Heart left ventricle (tissue), 13 donors: ENCODE data around the gene OR11L1.

ENCODE experiments used
- POLR2A ChIP-seq, 2 donors: fragments of 450-650 bp; IDR thresholded peaks; one replicate each; pipeline ENCODE4 v1.6.1; 2017; ENCODE audit warnings: antibody characterized with exemption in 2 of 2, mild to moderate bottlenecking in 2 of 2, moderate library complexity in 2 of 2
- TF ChIP-seq, protein P1 (sequence below), 12 donors: fragments of 200-600 bp; sonication (generic) in 4 of 12; IDR thresholded peaks; one replicate each; pipeline versions ENCODE4 v1.5.0 to v1.8.0; 2018 to 2022; ENCODE audit warnings: antibody characterized with exemption in 12 of 12, mild to moderate bottlenecking in 5 of 12
- donor health status: ischemic (EF 13 %, LVEDD 7.1; RV severe dilation, severe dysfunction).
- donor health status: DM: no; HTN: yes; CAD: no.
- donor health status: DM: no; HTN: no; CAD: no.
- donor health status: ischemic (EF 25% LVEDD 6.9; RV normal size, moderate dysfunction).
- donor health status: ischemic (EF 25% LVEDD 5.7; RV mildly dilated, moderate dysfunction).
- donor health status: ischemic (EF 35%, LVEDD 5.7; RV mildly dilated, moderate dysfunction).
- donor health status: nonischemic (EF 11% LVEDD 7.7; RV severe dilation, severe dysfunction).
- donor health status: DM: yes; HTN: yes; CAD: no.
- donor health status: PGD.
- donor health status: ischemic (EF 29% LVEDD 5.4; RV normal size, mild dysfunction).
- donor health status: nonischemic (EF 23%, LVEDD 6.1; RV moderate dilation, normal function).

DNA sequence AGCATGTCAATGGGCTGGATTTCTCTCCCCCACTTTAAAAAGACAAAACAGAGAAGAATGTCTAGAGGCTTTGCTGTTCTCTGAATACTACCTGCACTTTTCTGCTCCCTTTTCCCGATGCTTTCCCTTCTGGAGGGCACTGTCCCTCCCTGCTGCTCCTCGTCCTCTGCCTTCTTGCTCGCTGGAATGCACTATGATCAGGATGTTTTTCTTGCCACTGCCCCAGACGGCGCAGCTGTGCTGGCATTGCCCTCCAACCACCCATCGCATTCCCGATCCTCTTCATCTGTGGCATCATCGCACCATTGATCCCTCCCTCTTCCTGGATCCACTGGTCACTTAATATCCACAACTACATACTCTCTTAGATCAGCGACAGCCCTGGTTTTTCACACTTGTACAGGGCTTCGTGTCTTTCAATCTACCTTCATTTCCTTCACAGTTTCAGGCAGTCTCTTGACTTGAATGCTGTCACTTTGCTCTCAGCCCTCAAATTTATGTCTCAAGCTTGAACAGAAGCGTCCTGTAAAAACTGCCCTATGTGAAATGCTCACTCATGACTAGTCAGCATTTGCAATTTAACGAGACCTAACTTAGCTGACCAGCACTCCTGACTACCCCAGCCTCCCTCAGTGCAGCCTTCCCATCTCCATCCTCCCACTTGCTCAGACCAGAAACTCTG is 3.5 kb upstream of the OR11L1 start:
- TF ChIP-seq, protein P1, sequence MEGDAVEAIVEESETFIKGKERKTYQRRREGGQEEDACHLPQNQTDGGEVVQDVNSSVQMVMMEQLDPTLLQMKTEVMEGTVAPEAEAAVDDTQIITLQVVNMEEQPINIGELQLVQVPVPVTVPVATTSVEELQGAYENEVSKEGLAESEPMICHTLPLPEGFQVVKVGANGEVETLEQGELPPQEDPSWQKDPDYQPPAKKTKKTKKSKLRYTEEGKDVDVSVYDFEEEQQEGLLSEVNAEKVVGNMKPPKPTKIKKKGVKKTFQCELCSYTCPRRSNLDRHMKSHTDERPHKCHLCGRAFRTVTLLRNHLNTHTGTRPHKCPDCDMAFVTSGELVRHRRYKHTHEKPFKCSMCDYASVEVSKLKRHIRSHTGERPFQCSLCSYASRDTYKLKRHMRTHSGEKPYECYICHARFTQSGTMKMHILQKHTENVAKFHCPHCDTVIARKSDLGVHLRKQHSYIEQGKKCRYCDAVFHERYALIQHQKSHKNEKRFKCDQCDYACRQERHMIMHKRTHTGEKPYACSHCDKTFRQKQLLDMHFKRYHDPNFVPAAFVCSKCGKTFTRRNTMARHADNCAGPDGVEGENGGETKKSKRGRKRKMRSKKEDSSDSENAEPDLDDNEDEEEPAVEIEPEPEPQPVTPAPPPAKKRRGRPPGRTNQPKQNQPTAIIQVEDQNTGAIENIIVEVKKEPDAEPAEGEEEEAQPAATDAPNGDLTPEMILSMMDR (IDR thresholded peaks at IDR 0.05), result no peak
- TF ChIP-seq POLR2A (IDR thresholded peaks at IDR 0.05), result no peak
